OCI-LY7 (cell line): ENCODE results near the gene HTT-AS. TPM values are rescaled to one million over a fixed set of nuclear protein-coding genes. Genes with fewer than 3 reads are reported as not detected.

Experiments used
- BruUV-seq: library from RNA; stranded (reverse); fragments of 400-500 nt; replicated peaks from 2 replicates; lab custom pipeline; 2021; lab: Mats Ljungman, UMichigan
- CTCF ChIA-PET: fragments of 300-600 bp; sonication (Branson Sonifier 250); formaldehyde crosslinking; loops from one replicate; lab custom pipeline; 2022; ENCODE audit warnings: antibody characterized with exemption; ENCODE audit not compliant: unreplicated experiment; lab: Charles Lee
- POLR2A ChIA-PET: fragments of 300-600 bp; sonication (Branson Sonifier 250); formaldehyde crosslinking; loops from one replicate; lab custom pipeline; 2022; ENCODE audit warnings: antibody characterized with exemption; lab: Charles Lee
- DNase-seq: peaks from one replicate; pipeline ENCODE4 v3.0.0-alpha.2; 2015; ENCODE audit warnings: low spot score
- H2AFZ ChIP-seq: fragments of 200-600 bp; sonication (generic), shearing (Covaris generic); 2 replicates; pipeline ENCODE4 v1.6.1; 2014; ENCODE audit warnings: mild to moderate bottlenecking, antibody characterized with exemption, low read length, moderate library complexity
- H3K27ac ChIP-seq: fragments of 200-600 bp; sonication (generic); 2 replicates; pipeline ENCODE4 v1.5.1; 2014; ENCODE audit warnings: mixed run types, low read depth, mild to moderate bottlenecking, moderate library complexity, low read length, inconsistent platforms; ENCODE audit not compliant: poor library complexity, severe bottlenecking
- H3K36me3 ChIP-seq: fragments of 200-600 bp; sonication (generic); 2 replicates; pipeline ENCODE4 v1.6.1; 2014; ENCODE audit warnings: mild to moderate bottlenecking, antibody characterized with exemption, low read length, moderate library complexity, mixed read lengths; ENCODE audit not compliant: insufficient read depth
- H3K4me1 ChIP-seq: fragments of 200-600 bp; sonication (generic); 2 replicates; pipeline ENCODE4 v1.5.1; 2014; ENCODE audit warnings: mild to moderate bottlenecking, low read length; ENCODE audit not compliant: insufficient read depth, poor library complexity, severe bottlenecking
- H3K4me2 ChIP-seq: fragments of 200-600 bp; sonication (generic); 2 replicates; pipeline ENCODE4 v1.6.1; 2014; ENCODE audit warnings: mild to moderate bottlenecking, low read length
- H3K4me3 ChIP-seq: fragments of 200-600 bp; sonication (generic); 2 replicates; pipeline ENCODE4 v1.5.1; 2014; ENCODE audit warnings: mild to moderate bottlenecking, low read depth, low read length; ENCODE audit not compliant: poor library complexity, severe bottlenecking
- H3K79me2 ChIP-seq: fragments of 200-600 bp; sonication (generic); 2 replicates; pipeline ENCODE4 v1.6.1; 2016; ENCODE audit warnings: low read depth, mild to moderate bottlenecking, low read length, moderate library complexity, mixed read lengths; ENCODE audit not compliant: insufficient read depth
- H3K9me2 ChIP-seq: fragments of 200-600 bp; sonication (generic); 2 replicates; pipeline ENCODE4 v1.6.1; 2016; ENCODE audit warnings: mild to moderate bottlenecking, low read length, mixed read lengths; ENCODE audit not compliant: insufficient read depth
- H3K9me3 ChIP-seq: fragments of 200-600 bp; sonication (generic); 2 replicates; pipeline ENCODE4 v1.6.1; 2014; ENCODE audit warnings: mild to moderate bottlenecking, mixed run types, low read length, mixed read lengths
- H4K20me1 ChIP-seq: fragments of 200-600 bp; sonication (generic); 2 replicates; pipeline ENCODE4 v1.6.1; 2014; ENCODE audit warnings: mild to moderate bottlenecking, antibody characterized with exemption, low read length, moderate library complexity, mixed read lengths; ENCODE audit not compliant: insufficient read depth
- CTCF ChIP-seq: fragments of 200-600 bp; sonication (generic); conservative IDR thresholded peaks from 2 replicates; pipeline ENCODE4 v1.5.1; 2014; ENCODE audit warnings: mild to moderate bottlenecking, antibody characterized with exemption, low read length, moderate library complexity, mixed read lengths
- EZH2phosphoT487 ChIP-seq: fragments of 200-600 bp; sonication (generic); IDR thresholded peaks from 2 replicates; pipeline ENCODE4 v1.6.1; 2018; ENCODE audit warnings: low read depth, borderline replicate concordance, mild to moderate bottlenecking, mixed run types, antibody characterized with exemption, low read length, moderate library complexity, mixed read lengths
- intact Hi-C: fragments of 100-400 bp; cut with micrococcal nuclease; formaldehyde crosslinking; loops from one replicate; pipeline ENCODE4 v1.10.0; 2022; ENCODE audit not compliant: unreplicated experiment
- total RNA-seq, 2 experiments: library from RNA; depleted of rRNA in 1 of 2; stranded (reverse); fragments of >200 nt in 1 of 2; shearing (Covaris generic) in 1 of 2; gene quantifications; 2 replicates each; pipeline ENCODE4 v1.2.3, GENCODE V29; 2014 to 2022

The HTT-AS gene
- total RNA-seq, 2 experiments from 2014 or later: not detected

DNA sequence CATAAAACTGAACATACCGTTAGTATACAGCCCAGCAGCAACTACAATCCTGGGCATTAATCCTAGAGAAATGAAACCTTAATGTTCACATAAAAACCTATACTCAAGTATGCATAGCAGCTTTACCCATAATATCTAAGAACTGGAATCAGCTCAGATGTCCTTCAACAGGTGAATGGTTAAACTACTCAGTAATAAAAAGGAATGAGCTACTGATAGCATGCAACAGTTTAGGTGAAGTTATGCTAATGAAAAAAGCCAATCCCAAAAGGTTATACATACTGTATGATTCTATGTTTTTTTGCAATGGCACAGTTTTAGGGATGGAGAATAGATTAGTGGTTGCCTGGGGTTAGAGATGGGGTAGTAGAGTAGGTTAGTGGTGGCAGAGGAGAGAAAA lies 9.4 kb upstream of the HTT-AS start:
- H3K79me2 ChIP-seq: peaks cover 70% of the 10 kb centered on the region
- peaks cover 5% of the 10 kb centered on the region; the same call in 1 of the 2 replicates for H4K20me1 ChIP-seq
- peaks cover 52% of the 10 kb centered on the region for H3K36me3 ChIP-seq
- no TSS peak for BruUV-seq
- H3K9me3 ChIP-seq: no peaks in the 10 kb centered on the region
- H3K9me2 ChIP-seq: no peaks in the 10 kb centered on the region
- H2AFZ ChIP-seq: no peak overlapping the region
- no peak for DNase-seq
- intact Hi-C loops: no loop called here
- H3K27ac ChIP-seq: no peak overlapping the region
- no peak overlapping the region for H3K4me3 ChIP-seq
- H3K4me2 ChIP-seq: no peak overlapping the region
- TF ChIP-seq EZH2phosphoT487 (no peak), CTCF (no peak)
- ChIA-PET POLR2A (no interaction called here), CTCF (no interaction called here)
- H3K4me1 ChIP-seq: peaks cover 10% of the 10 kb centered on the region

GRCh38 chr4:3082925-3083515 lies 8.7 kb upstream of the HTT-AS start:
- Histone ChIP-seq H3K4me3 (no peak overlapping the region), H3K9me3 (no peaks in the 10 kb centered on the region), H3K36me3 (peaks cover 45% of the 10 kb centered on the region), H3K27ac (no peak overlapping the region), H3K9me2 (no peaks in the 10 kb centered on the region), H4K20me1 (peaks cover 5% of the 10 kb centered on the region; the same call in 1 of the 2 replicates), H2AFZ (no peak overlapping the region), H3K4me1 (peaks cover 16% of the 10 kb centered on the region), H3K4me2 (no peak overlapping the region), H3K79me2 (peaks cover 78% of the 10 kb centered on the region)
- TF ChIP-seq EZH2phosphoT487 (no peak), CTCF (no peak)
- POLR2A ChIA-PET: interaction anchor here (0.6 kb wide), 1 partner anchor 1597 kb away, joined by 5 read pairs; no protein-coding TSS in a partner anchor
- DNase-seq: no peak
- no TSS peak for BruUV-seq
- CTCF ChIA-PET: no interaction called here
- intact Hi-C loops: no loop called here

- H3K4me3 ChIP-seq: no peak overlapping the region
- H4K20me1 ChIP-seq: no peaks in the 10 kb centered on the region
- POLR2A ChIA-PET: interaction anchor here (0.7 to 1.2 kb wide), 2 partner anchors 10 to 107 kb away, joined by 3 to 5 read pairs; no protein-coding TSS in a partner anchor
- no peak overlapping the region for H3K4me2 ChIP-seq
- H3K27ac ChIP-seq: no peak overlapping the region
- CTCF ChIA-PET: no interaction called here
- peaks cover 23% of the 10 kb centered on the region for H3K36me3 ChIP-seq
- no peaks in the 10 kb centered on the region for H3K9me2 ChIP-seq
- H3K79me2 ChIP-seq: peaks cover 91% of the 10 kb centered on the region
- intact Hi-C loops: no loop called here
- H3K4me1 ChIP-seq: peaks cover 28% of the 10 kb centered on the region
- no peak overlapping the region for H2AFZ ChIP-seq
- no TSS peak for BruUV-seq
- no peaks in the 10 kb centered on the region for H3K9me3 ChIP-seq
- TF ChIP-seq CTCF: no peak
- no peak for TF ChIP-seq EZH2phosphoT487
- DNase-seq: no peak
Observed at GRCh38 chr4:3079694-3080123, 5.4 kb upstream of the HTT-AS start.
